GM06990 (cell line): ENCODE measurements around the gene NUP50.

Experiments
- DNase-seq: peaks from one replicate; pipeline ENCODE4 v3.0.0-alpha.2; 2011; ENCODE audit not compliant: insufficient read length; ENCODE audit errors: extremely low read depth
- H3K27me3 ChIP-seq: replicated peaks from 2 replicates; pipeline ENCODE4 v1.6.0; 2011; ENCODE audit warnings: low read length; ENCODE audit not compliant: control insufficient read depth, insufficient read depth
- H3K36me3 ChIP-seq: 2 replicates; pipeline ENCODE4 v1.5.1; 2011; ENCODE audit warnings: low read length; ENCODE audit not compliant: control insufficient read depth, insufficient read depth
- H3K4me3 ChIP-seq: replicated peaks from 2 replicates; pipeline ENCODE4 v1.5.1; 2011; ENCODE audit warnings: low read depth, mild to moderate bottlenecking, control low read depth, low read length
- TF ChIP-seq, protein P1 (sequence below): IDR thresholded peaks from 2 replicates; pipeline ENCODE4 v1.5.1; 2011; ENCODE audit warnings: low read length, control low read depth, mild to moderate bottlenecking, inconsistent platforms; ENCODE audit not compliant: insufficient read depth, poor library complexity, severe bottlenecking

Gene NUP50

DNA sequence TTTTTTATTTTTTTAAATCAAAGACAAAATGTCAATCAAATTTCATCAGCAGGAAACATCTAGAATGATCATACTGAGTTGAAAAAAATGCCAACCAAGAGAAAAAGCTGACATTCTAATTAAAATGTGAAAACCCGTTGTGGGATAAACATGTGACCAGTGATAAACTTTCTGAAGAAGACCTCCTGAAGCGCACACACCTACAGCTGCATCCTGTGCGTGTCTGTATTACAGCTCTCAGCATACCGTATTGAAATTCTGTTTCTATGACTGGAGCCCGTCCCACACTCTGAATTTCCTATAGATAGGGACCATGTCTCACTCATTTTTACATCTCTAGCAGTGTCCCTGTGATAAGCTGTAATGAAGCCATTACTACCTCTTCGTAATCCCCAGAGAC, 12.2 kb upstream of the NUP50 start:
- no peaks in the 10 kb centered on the region for H3K27me3 ChIP-seq
- H3K4me3 ChIP-seq: no peak overlapping the region
- DNase-seq: no peak
- no peaks in the 10 kb centered on the region; the same call in 1 of the 2 replicates for H3K36me3 ChIP-seq
- TF ChIP-seq, protein P1, sequence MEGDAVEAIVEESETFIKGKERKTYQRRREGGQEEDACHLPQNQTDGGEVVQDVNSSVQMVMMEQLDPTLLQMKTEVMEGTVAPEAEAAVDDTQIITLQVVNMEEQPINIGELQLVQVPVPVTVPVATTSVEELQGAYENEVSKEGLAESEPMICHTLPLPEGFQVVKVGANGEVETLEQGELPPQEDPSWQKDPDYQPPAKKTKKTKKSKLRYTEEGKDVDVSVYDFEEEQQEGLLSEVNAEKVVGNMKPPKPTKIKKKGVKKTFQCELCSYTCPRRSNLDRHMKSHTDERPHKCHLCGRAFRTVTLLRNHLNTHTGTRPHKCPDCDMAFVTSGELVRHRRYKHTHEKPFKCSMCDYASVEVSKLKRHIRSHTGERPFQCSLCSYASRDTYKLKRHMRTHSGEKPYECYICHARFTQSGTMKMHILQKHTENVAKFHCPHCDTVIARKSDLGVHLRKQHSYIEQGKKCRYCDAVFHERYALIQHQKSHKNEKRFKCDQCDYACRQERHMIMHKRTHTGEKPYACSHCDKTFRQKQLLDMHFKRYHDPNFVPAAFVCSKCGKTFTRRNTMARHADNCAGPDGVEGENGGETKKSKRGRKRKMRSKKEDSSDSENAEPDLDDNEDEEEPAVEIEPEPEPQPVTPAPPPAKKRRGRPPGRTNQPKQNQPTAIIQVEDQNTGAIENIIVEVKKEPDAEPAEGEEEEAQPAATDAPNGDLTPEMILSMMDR: no peak

DNA sequence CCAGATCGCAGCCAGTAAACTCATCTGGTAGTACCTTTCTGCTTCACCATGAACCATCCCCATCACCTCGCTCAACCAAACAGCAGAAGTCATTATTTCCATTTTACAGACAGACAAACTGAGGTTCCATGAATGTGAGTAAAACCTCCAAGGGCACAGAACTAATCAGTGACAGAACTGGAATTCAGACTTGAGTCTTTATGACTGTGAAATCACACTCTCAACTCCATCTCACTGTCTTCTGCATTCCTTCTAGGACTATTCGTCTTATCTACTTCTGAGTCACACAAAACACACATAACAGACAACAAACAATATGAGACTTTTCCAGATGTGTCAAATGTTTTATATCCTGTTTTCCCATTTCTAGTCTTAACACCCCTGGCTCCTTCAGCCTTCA, 9.3 kb upstream of the NUP50 start:
- DNase-seq: no peak
- TF ChIP-seq, protein P1: no peak
- Histone ChIP-seq H3K4me3 (no peak overlapping the region), H3K36me3 (peaks cover 6% of the 10 kb centered on the region), H3K27me3 (no peaks in the 10 kb centered on the region)

DNA sequence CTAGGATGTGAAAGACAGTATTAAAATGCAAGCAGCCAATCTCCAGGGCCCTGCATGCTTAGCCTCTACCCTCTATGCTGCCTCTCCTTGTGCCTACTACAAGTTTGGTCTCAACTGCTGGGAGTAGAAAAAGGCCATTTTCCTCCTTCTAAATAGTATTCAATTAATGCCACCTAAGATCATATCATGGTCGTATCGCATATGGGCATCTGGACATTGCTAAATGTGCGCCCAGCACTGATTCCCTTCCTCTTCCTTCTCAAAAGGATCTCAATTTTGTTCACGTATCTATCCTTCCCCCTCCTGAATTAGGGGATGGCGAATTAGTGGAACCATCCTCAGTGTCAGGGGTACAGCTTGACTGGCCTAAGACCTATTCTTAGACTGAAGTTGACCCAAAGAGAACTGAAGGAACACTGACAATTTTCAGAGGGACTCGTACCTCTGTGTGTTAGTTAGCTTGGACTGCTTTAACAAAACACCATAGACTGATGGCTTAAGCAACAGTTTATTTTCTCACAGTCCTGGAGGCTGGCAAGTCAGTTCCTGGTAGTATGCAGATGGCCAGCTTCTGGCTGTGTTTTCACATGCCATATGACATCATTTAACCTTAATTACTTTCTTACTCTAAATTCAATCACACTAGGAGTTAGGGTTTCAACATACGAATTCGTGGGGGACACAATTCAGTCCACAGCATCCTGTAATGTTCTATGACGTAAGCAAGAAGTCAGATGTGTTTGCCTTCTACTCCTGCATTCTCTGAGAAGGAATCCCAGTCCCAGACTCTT, 8.5 kb upstream of the NUP50 start:
- Histone ChIP-seq H3K36me3 (peaks cover 6% of the 10 kb centered on the region), H3K4me3 (no peak overlapping the region), H3K27me3 (no peaks in the 10 kb centered on the region)
- DNase-seq: no peak
- TF ChIP-seq, protein P1: no peak

DNA sequence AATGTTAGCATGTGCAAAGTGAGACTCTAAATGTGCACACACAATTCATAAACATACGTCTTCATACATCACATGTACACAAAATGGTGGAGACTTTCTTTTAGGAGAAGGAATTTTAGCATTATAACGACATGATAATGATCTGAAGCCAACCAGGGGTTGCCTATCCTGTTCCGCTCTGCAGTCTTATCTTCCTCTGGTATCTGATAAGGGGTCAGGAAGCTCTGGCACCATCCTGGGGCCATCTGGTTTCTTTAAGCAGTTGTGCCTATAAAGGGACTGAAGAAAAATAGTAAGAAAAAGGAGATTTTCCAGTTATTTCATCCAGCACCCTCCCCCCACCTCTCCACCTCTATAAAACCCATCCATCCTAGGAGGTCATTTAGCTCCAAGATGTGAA, 5.8 kb upstream of the NUP50 start:
- TF ChIP-seq, protein P1: no peak
- no peak for DNase-seq
- H3K4me3 ChIP-seq: no peak overlapping the region
- no peaks in the 10 kb centered on the region for H3K27me3 ChIP-seq
- H3K36me3 ChIP-seq: peaks cover 6% of the 10 kb centered on the region

DNA sequence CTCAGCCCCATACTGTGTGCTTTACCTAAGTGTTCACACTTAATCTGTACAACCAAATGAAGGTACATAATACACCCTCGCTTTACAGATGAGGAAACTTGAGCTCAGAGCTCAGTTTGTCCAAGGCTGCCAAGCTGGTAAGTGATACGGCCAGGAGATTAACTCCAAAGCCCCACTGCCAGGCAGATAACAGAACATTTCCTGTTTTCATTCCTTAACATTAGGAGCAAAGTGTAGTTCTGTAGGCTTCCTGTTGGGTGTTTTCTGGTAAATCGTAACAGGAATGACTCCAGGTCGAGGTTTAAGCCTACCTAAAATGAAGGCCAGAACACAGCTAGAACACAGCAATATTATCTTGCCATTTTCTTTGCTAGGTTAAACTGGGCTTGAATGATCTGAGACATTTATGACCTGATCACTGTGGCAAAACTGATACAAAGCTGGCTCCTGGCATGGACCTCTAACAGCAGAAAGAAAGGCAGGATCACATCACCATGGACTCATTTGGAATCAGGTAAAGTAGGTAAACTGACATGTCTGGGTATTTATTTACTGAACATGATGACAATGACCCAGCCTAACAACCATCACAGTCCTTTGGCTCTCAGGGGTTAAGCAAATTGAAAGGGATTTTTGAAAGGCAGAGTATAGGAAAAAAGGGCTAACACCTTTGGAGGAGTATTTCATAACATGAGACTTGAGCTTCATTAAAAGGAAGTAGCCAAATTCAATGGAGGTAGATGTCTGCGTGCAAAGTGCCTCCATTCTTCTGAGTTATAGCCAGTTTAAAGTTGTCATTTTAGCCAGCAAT, 3.9 kb upstream of the NUP50 start:
- H3K4me3 ChIP-seq: no peak overlapping the region
- H3K36me3 ChIP-seq: peaks cover 6% of the 10 kb centered on the region
- DNase-seq: no peak
- H3K27me3 ChIP-seq: no peaks in the 10 kb centered on the region
- TF ChIP-seq, protein P1: no peak
